ENCODE results near the gene CTNNA3.
"Not testable (repeated sequence)": the region's sequence is repeated elsewhere in the genome, so short reads cannot be mapped to it uniquely, and the experiment has no call there.

DNA sequence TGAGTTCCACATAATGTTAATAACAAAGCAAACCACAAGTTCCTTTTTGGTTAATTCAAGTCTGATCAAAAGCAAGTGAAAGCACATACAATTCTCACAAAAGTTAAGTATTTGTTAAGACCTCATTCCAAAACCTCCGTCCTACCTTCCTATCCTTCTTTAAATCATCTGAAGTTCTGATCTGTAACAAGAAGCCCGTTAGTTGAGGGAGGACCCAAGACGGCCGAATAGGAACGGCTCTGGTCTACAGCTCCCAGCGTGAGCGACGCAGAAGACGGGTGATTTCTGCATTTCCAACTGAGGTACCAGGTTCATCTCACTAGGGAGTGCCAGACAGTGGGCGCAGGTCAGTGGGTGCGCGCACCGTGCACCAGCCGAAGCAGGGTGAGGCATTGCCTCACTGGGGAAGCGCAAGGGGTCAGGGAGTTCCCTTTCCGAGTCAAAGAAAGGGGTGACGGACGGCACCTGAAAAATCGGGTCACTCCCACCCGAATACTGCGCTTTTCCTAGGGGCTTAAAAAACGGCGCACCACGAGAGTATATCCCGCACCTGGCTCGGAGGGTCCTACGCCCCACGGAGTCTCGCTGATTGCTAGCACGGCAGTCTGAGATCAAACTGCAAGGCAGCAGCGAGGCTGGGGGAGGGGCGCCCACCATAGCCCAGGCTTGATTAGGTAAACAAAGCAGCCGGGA lies 309.0 kb downstream of the CTNNA3 start:
- TF ChIP-seq, protein P1, sequence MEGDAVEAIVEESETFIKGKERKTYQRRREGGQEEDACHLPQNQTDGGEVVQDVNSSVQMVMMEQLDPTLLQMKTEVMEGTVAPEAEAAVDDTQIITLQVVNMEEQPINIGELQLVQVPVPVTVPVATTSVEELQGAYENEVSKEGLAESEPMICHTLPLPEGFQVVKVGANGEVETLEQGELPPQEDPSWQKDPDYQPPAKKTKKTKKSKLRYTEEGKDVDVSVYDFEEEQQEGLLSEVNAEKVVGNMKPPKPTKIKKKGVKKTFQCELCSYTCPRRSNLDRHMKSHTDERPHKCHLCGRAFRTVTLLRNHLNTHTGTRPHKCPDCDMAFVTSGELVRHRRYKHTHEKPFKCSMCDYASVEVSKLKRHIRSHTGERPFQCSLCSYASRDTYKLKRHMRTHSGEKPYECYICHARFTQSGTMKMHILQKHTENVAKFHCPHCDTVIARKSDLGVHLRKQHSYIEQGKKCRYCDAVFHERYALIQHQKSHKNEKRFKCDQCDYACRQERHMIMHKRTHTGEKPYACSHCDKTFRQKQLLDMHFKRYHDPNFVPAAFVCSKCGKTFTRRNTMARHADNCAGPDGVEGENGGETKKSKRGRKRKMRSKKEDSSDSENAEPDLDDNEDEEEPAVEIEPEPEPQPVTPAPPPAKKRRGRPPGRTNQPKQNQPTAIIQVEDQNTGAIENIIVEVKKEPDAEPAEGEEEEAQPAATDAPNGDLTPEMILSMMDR (IDR thresholded peaks at IDR 0.05): not testable (repeated sequence)
- TF ChIP-seq POLR2A (IDR thresholded peaks at IDR 0.05): not testable (repeated sequence)

Measured in testis (tissue), 2 donors.